CD4-positive, alpha-beta T cell treated with Interleukin-1 beta for 1 hour (primary cell): ENCODE results near the gene MEI1.
A peak's percentile ranks its signal among the peaks of the same experiment; 100 is the strongest.

Experiments used
- DNase-seq, 2 donors: peaks; one replicate each; pipeline ENCODE4 v3.0.0-alpha.2; 2020 to 2022

The MEI1 gene

GRCh38 chr22:41752011-41752970, 53.0 kb downstream of the MEI1 start:
- no peak for DNase-seq

- DNase-seq, result no peak
Measured at GRCh38 chr22:41753984-41754383, 54.7 kb downstream of the MEI1 start.

- DNase-seq, result peak in 1 of 2 donors; percentile 3
Measured at GRCh38 chr22:41757502-41757901, 58.2 kb downstream of the MEI1 start.

GRCh38 chr22:41758231-41758630, 58.9 kb downstream of the MEI1 start:
- no peak for DNase-seq

- DNase-seq, result peak; percentile 25 to 29
Measured at GRCh38 chr22:41762980-41763779, 63.9 kb downstream of the MEI1 start.

GRCh38 chr22:41766476-41766875, 67.2 kb downstream of the MEI1 start:
- DNase-seq, result no peak

GRCh38 chr22:41768430-41768829, 69.1 kb downstream of the MEI1 start:
- peak in 1 of 2 donors; percentile 45 for DNase-seq

GRCh38 chr22:41770715-41771468, 71.6 kb downstream of the MEI1 start:
- DNase-seq, result no peak

- no peak for DNase-seq
Measured at GRCh38 chr22:41772198-41772597, 72.9 kb downstream of the MEI1 start.

GRCh38 chr22:41772645-41773044, 73.3 kb downstream of the MEI1 start:
- DNase-seq, result no peak

- no peak for DNase-seq
Measured at GRCh38 chr22:41775338-41775737, 76.0 kb downstream of the MEI1 start.

GRCh38 chr22:41775976-41776375, 76.7 kb downstream of the MEI1 start:
- DNase-seq, result no peak

GRCh38 chr22:41776381-41776780, 77.1 kb downstream of the MEI1 start:
- DNase-seq, result no peak

GRCh38 chr22:41777749-41778425, 78.6 kb downstream of the MEI1 start:
- DNase-seq, result peak in 1 of 2 donors; percentile 49

- no peak for DNase-seq
Measured at GRCh38 chr22:41779929-41780505, 80.7 kb downstream of the MEI1 start.

- peak; percentile 95 to 97 for DNase-seq
Measured at GRCh38 chr22:41780746-41781505, 81.6 kb downstream of the MEI1 start.

GRCh38 chr22:41781507-41781906, 82.2 kb downstream of the MEI1 start:
- DNase-seq, result peak in 1 of 2 donors; percentile 19

- DNase-seq, result peak; percentile 29 to 50
Measured at GRCh38 chr22:41782316-41782715, 83.0 kb downstream of the MEI1 start.

- no peak for DNase-seq
Measured at GRCh38 chr22:41782751-41783150, 83.4 kb downstream of the MEI1 start.

- no peak for DNase-seq
Measured at GRCh38 chr22:41787331-41787730, 88.0 kb downstream of the MEI1 start.

- DNase-seq, result no peak
Measured at GRCh38 chr22:41793871-41794270, 94.6 kb downstream of the MEI1 start.
